IPS-11a (cell line): ENCODE results near the gene RAB9A.
"Not testable (repeated sequence)": the region's sequence is repeated elsewhere in the genome, so short reads cannot be mapped to it uniquely, and the experiment has no call there.

Experiments used
- H3K4me3 ChIP-seq: one replicate; pipeline ENCODE4 v1.5.1; 2013; ENCODE audit warnings: low read depth, low read length, control low read depth

Gene RAB9A

DNA sequence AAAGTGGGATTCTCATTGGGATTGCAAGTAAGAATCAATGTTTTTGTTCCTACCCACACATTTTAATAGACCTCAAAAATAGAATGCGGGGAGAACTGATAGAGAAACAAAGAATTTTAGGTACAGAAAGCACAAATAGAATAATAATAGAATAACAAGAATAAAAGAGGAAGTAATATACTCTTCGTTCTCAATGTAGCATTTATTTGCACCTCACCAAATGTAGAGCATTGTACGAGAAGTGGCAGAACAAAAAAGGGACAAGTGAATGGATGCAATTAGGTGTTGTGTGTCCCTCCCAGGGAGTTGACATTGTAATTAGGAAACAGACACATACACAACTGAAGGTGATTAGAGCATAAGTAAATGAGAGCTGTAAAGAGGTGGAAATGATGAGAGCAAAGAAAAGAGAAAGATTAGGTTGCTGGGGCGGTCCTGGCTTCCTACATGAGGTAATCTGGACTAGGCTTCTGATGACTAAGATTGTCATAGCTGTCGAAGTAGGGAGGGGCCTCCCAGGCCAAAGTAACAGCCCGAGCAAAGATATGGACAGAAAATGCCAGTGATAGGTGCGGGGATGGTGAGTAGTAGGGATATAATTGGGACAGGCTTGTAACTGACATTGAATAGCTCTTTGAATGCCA lies 10.4 kb downstream of the RAB9A start:
- no peak overlapping the region for H3K4me3 ChIP-seq

DNA sequence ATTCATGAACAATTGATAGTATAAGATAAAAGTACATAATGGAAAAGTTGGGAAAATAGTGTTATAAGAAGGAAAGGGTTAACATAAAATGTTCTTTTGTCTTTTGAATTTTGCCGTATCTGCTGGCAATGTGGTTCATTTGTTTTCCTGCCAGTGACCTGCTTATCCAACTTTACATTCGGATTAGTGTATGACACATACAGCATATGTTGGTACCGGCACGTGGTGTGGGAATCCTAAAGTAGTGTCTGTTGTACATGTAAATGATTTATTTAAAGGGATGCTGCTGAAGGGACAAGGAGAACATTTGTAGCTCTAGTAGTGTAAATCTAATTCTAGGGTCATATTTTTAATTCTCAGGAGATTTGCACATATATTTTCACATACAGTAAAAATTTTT lies 11.5 kb downstream of the RAB9A start:
- no peak overlapping the region for H3K4me3 ChIP-seq

GRCh38 chrX:13702111-13702789 lies 13.3 kb downstream of the RAB9A start:
- H3K4me3 ChIP-seq, result no peak overlapping the region

DNA sequence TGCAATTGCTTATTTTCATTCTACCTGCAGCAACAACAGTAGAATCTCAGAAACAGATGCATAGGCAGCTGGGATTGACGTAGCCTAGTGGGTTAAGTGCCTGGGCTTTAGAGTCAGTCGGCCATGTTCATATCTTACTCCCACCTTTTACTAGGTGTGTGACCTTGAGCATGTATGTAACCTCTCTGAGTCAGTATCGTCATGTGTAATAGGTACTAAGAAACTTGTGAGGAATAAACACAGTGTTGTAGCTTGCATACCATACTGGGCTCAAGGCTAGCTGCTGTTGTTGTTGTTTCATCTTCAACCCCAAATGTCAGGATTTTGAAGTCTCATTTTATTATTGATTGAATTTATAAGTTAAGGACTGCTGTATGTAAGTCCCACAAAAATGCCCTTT lies 14.2 kb downstream of the RAB9A start:
- no peak overlapping the region for H3K4me3 ChIP-seq

DNA sequence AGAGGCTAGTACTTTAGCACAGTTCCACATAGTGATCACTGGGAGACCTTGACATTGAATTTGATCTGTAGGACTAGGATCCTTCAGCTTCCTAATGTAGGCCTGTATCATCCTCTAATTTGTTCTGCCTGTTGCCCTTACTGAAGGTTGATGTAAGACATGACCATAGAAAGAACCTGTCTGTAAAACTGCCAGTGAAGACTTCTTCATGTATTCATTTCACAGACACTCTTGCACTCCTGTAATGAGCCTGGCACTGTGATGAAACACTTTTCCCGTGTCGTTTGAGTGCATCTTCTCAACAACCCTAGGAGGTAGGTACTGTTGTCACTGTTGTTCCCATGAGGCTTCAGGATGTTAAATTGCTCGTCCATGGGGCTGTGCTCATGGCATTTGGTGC lies 14.7 kb downstream of the RAB9A start:
- H3K4me3 ChIP-seq, result no peak overlapping the region

DNA sequence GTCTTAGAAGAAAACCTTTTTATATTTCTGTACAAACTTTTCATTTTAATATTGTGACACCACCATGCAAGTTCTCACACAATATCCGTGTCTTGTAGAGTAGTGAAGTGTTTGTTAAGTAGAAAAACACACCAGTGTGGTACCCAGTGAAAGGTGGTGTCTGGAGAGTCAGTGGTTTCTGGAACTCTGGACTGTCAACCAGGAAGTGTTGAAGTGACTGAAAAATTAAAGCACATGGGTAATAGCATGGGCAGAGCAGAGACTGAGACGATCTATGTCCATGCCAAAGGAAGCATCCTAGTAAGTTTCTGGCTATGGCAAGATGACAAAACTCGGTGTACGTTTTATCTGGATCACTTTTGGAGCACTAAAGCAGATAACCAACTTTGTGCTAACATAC lies 22.2 kb downstream of the RAB9A start:
- no peak overlapping the region for H3K4me3 ChIP-seq

DNA sequence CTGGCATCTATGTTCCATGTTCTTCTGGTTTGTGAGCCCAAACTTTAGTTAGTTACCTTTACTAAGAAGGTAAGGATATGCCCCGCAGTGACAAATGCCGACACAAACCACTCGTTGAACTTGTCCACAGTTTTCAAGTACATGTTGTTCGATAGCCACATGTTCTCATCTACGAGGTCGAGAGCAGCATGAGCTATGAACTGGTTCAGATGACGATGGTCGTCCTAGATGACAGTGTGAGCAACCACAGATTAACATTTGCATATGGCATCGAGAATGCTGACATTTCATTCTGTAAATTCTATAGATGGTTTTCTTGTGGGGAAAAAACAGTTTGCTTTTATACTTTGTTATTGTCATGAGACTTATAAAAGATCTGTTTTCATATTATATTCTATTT lies 27.5 kb downstream of the RAB9A start:
- no peak overlapping the region for H3K4me3 ChIP-seq

DNA sequence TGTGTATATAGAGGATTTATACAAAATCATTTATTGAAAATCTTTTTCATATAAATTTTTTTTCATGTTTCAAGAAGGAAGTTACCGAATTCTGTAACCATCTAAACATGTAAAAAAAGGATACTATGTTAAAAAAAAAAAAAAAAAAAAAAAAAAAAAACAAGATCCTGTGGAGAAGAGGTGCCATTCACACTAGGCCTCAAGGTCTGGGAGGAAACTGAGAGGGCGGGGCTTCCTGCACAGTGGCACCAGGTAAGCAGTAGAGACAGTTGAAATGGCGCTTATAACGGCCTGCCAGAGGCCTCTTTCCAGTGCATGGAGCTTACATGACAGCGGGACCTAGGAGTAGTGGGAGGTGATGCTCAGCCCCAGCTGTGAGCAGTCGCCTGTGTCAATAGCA lies 28.0 kb downstream of the RAB9A start:
- no peak overlapping the region for H3K4me3 ChIP-seq

GRCh38 chrX:13717700-13718472 lies 29.0 kb downstream of the RAB9A start:
- H3K4me3 ChIP-seq, result no peak overlapping the region

DNA sequence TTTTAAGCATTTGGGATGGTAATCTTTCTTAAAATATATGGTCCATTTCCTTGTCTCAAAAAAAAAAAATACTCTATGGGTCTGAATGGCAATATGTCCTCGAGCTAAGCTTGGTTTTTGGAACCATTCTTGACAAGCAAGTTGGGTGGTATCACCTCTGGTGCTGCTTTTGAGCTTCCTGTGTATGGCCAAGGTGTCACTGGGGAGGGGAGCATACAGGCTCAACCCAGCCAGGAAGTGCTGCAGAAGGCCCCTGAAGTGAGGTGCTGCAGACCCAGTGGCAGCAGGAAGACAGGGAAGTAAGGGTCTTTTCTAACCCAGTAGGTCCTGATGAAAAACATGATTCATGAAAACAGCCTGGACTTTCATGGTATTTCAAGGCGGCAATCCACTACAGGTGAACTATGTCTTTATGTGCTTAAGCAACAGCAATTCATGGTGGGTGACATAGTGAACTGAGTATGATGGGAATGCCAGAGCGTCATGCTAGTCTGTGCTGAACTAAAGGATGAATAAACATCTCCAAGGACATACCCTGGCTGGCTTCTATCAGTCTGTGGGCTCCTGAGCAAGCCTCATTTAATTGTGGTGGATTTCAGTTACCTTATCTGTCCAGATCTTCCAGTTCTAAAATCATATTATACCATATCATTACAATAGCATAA lies 30.4 kb downstream of the RAB9A start:
- no peak overlapping the region for H3K4me3 ChIP-seq

DNA sequence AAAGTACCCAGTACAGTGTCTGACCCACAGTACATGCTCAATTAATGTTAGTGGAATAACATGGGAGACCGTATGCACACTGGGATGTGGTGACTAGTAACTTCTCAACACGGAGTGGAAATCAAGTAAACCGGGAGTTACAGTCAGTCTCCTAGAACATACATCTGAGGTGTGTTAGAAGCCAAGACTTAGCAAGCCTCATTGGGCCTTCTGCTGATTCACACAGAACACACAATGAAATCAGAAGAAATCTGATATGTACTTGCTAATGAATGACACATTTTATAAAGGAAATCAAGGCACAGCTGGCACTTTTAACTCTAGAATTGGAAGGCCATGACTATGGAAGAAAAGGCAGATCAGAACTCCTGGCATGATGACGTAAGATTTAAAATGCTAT lies 32.4 kb downstream of the RAB9A start:
- H3K4me3 ChIP-seq, result no peak overlapping the region

DNA sequence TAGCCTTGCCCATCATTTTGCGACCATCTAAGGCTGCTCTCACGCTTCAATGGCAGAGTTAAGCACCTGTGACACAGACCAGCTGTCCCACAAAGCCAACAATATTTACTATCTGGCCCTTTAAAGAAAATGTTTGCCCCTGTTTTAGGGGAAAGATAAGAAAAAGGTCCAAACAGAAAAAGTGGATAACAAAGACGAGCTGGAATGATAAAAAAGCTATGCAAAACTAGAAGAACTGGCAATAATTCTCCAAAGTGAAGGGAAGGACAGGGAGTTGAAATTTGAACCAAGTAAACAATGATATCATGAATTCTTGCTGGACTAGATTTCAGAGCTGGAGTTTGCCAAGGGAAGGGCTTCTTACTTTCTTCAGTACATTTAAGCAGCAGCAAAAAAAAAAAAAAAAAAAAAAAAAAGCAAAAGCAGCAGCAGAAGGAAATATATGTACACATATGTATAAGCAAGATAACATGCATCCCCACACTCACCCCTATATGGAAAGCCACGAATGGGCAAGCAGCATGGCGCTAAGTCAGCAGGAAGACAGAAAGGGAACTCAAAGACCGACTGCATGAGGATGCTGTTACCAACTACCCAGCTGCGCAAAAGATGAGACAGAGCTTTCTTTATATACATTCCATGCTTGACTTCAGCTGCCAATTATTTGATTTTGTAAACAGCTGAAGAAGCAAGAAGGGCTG lies 33.0 kb downstream of the RAB9A start:
- H3K4me3 ChIP-seq, result no peak overlapping the region

DNA sequence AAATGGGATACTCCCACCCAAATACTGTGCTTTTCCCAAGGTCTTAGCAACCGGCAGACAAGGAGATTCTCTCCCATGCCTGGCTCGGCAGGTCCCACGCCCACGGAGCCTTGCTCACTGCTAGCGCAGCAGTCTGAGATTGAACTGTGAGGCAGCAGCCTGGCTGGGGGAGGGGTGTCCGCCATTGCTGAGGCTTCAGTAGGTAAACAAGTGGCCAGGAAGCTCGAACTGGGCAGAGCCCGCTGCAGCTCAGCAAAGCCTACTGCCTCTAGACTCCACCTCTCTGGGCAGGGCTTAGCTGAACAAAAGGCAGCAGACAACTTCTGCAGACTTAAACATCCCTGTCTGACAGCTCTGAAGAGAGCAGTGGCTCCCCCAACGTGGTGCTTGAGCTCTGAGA lies 36.0 kb downstream of the RAB9A start:
- H3K4me3 ChIP-seq, result not testable (repeated sequence)

GRCh38 chrX:13726583-13726982 lies 37.7 kb downstream of the RAB9A start:
- not testable (repeated sequence) for H3K4me3 ChIP-seq

GRCh38 chrX:13730523-13730922 lies 41.6 kb downstream of the RAB9A start:
- not testable (repeated sequence) for H3K4me3 ChIP-seq

GRCh38 chrX:13732246-13733067 lies 43.5 kb downstream of the RAB9A start:
- H3K4me3 ChIP-seq, result no peak overlapping the region

- peak overlapping the region; percentile 74 for H3K4me3 ChIP-seq
Observed at GRCh38 chrX:13733506-13733905, 44.6 kb downstream of the RAB9A start.

- peak within 1 kb of the TSS; percentile 74 for H3K4me3 ChIP-seq
Observed at GRCh38 chrX:13734278-13735172, 45.6 kb downstream of the RAB9A start, which contains the start of the genes OFD1 and TRAPPC2. Gene OFD1, plus strand, starts transcription at chrX:13734748. Its CDS starts 324 bp downstream, at chrX:13735072. Gene TRAPPC2, minus strand, starts transcription at chrX:13734620. Its CDS starts 14,657 bp downstream, at chrX:13719963.

- H3K4me3 ChIP-seq, result no peak overlapping the region
Observed at GRCh38 chrX:13741695-13742094, 52.8 kb downstream of the RAB9A start.
